GM19023 (cell line): ENCODE data around the gene PLD4.
"Not testable (repeated sequence)": the region's sequence is repeated elsewhere in the genome, so short reads cannot be mapped to it uniquely, and the experiment has no call there.

Source experiments
- ATAC-seq: cut with Tn5 transposase; IDR thresholded peaks from one replicate; pipeline ENCODE4 v1.9.1; 2021; ENCODE audit warnings: mild to moderate bottlenecking, moderate library complexity; ENCODE audit not compliant: unreplicated experiment

PLD4 gene

DNA sequence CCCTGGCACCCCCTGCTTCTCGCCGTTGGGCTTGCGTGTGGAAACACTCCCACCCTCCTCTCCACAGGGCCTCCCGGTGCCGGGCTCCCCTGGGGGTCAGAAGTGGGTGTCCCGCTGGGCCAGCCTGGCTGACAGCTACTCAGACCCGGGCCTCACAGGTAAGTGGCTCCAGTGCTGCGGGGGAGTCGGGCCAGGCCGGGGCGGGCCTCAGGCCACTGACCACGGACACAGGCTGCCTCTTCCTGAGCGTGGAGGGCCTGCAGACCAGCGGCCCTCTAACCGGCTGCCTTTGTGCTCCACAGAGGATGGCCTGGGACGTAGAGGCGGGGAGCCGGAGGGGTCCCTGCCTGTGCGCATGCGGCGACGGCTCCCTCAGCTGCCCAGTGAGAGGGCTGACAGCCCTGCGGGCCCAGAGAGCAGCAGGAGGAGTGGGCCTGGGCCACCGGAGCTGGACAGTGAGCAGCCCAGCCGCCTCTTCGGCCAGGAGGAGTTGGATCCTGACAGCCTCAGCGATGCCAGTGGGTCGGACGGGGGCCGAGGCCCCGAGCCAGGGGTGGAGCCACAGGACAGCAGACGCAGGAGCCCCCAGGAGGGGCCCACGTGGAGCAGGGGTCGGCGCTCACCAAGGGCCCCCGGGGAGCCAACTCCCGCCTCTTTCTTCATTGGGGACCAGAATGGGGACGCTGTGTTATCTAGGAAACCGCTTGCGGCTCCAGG, 38.5 kb upstream of the PLD4 start:
- ATAC-seq = no peak

DNA sequence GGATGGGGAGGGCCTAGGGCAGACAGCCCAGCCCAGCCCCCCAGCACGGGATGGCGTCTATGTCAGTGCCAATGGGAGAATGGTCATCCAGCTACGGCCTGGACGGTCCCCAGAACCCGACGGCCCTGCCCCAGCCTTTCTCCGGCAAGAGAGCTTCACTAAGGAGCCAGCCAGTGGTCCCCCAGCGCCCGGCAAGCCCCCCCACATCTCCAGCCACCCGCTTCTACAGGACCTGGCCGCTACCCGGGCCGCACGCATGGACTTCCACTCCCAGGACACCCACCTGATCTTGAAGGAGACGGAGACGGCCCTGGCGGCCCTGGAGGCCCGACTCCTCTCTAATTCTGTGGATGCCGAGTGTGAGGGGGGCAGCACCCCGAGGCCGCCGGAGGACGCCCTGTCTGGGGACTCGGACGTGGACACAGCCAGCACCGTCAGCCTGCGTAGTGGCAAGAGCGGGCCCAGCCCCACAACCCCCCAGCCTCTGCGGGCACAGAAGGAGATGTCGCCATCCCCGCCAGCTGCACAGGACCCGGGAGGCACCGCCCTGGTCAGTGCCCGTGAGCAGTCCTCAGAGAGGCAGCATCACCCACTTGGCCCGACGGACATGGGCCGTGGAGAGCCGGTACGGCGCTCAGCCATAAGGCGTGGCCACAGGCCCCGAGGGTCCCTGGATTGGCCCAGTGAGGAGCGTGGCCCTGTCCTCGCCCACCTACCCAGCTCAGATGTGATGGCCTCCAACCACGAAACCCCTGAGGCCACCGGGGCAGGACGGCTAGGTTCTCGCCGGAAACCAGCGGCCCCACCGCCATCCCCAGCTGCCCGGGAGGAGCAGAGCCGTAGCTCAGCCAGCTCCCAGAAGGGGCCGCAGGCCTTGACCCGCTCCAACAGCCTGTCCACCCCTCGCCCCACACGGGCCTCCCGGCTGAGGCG, 37.7 kb upstream of the PLD4 start:
- ATAC-seq = no peak

GRCh38 chr14:104887623-104888488, 36.8 kb upstream of the PLD4 start:
- no peak for ATAC-seq

- ATAC-seq = no peak
These were observed 35.9 kb upstream of the PLD4 start for GRCh38 chr14:104888489-104889374.

GRCh38 chr14:104889375-104889757, 35.3 kb upstream of the PLD4 start:
- ATAC-seq = no peak

DNA sequence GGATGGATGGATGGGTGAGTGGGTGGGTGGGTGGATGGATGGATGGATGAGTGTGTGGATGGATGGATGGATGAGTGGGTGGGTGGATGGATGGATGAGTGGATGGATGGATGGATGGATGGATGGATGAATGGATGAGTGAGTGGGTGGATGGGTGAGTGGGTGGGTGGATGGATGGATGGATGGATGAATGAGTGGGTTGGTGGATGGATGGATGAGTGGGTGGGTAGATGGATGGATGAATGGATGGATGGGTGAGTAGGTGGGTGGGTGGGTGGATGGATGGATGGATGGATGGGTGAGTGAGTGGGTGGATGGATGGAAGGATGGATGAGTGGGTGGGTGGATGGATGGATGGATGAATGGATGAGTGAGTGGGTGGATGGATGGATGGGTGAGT, 34.4 kb upstream of the PLD4 start:
- not testable (repeated sequence) for ATAC-seq

- no peak for ATAC-seq
These were observed 33.5 kb upstream of the PLD4 start for GRCh38 chr14:104891121-104891551.

DNA sequence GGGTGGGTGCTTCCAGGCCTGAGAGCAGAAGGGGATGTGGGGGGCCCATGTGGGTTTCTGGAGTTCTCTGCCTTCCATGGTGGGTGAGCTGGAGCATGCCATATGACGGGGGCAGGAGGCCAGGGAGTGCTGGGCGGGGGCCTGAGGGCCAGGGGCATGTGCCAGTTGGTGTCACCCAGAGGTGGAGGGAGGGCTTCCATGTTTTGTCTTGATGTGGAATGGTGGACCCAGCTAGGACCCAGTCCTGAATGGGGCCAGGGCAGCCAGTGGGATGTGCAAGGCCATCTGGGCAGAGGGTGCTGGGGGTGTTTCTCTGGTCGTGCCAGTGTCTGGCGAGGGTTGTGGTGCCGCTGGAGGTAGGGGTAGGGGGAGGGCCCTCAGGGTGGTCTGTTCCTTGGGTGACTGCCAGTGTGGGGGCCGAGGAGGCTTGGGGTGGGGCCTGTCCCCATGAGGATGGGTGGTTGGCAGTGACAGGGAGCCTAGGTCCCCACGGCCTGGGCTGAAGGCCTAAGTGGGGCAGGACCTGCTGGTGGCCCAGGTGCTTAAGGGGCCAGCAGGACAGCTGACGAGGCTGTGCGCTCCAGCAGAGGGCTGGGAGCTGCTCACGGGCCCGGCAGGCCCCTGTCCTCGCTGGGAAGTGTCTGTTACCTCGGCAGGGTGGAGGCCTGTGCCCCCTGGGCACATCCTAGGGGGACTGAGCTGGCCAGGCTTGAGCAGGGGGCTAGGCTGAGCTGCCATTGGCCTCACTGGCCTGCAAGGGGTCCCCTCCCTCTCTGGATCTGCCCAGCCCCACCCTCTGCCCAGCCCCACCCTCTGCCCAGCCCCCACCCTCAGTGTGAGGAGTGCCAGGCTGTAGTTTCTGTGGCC, 32.8 kb upstream of the PLD4 start:
- no peak for ATAC-seq

- no peak for ATAC-seq
These were observed 31.9 kb upstream of the PLD4 start for GRCh38 chr14:104892531-104893434.

GRCh38 chr14:104893435-104894207, 31.1 kb upstream of the PLD4 start:
- no peak for ATAC-seq

DNA sequence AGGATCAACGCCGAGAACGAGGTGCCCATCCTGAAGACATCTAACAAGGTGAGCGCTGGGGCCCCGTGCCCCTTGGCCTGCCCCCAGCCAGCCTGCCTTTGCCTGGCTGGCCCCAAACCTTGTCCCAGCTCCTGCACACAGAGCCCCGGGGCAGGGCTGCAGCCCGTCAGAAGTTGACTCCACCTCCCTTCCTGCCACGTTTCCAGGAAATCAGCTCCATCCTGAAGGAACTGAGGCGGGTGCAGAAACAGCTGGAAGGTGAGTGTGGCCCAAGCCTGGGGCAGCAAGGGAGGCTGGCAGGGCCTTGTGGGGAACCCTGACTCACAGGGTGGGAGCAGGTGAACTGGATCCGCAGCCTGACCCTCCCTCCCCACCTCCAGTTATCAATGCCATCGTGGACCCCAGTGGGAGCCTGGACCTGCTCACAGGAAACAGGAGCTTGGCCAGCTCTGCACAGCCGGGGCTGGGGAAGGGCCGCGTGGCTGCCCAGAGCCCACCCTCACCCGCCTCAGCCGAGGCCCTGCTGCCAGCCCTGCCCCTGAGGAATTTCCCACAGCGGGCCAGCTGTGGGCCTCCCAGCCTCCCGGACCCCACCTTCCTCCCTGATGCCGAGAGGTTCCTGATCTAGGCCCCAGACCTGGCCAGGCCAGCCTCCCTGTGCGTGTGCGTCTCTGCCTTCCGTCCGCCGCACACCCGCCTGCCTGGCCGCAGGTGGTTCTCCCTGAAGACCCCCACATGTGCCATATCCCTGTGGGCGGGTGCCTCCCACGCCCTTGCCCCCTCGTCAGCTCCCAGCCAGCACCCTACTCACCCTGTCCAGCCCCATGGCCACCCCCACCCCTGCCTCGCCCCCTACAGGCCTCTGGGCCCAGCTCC, 30.1 kb upstream of the PLD4 start:
- ATAC-seq = no peak

GRCh38 chr14:104895207-104895785, 29.4 kb upstream of the PLD4 start:
- ATAC-seq = no peak

GRCh38 chr14:104895786-104896661, 28.7 kb upstream of the PLD4 start:
- no peak for ATAC-seq

GRCh38 chr14:104897330-104898194, 27.1 kb upstream of the PLD4 start:
- ATAC-seq = no peak
